HEK293 (cell line): Measurements from ENCODE around the gene NCKAP1.

Experiments used
- MEIS1 ChIP-seq: sonication (generic); formaldehyde crosslinking; IDR thresholded peaks from 2 replicates; pipeline ENCODE4 v1.8.1; 2022; ENCODE audit warnings: missing genetic modification reagents, mild to moderate bottlenecking, borderline replicate concordance
- MYNN ChIP-seq: fragments of 450-650 bp; formaldehyde crosslinking; IDR thresholded peaks from 2 replicates; pipeline ENCODE4 v1.5.1; 2016; ENCODE audit warnings: missing biosample characterization, missing genetic modification characterization, borderline replicate concordance
- ZNF175 ChIP-seq: fragments of 450-650 bp; formaldehyde crosslinking; IDR thresholded peaks from 2 replicates; pipeline ENCODE4 v1.5.1; 2016; ENCODE audit warnings: missing biosample characterization, missing genetic modification characterization
- ZNF221 ChIP-seq: fragments of 450-650 bp; formaldehyde crosslinking; IDR thresholded peaks from 2 replicates; pipeline ENCODE4 v1.5.1; 2017; ENCODE audit warnings: missing biosample characterization, missing genetic modification characterization, borderline replicate concordance
- ZNF302 ChIP-seq: fragments of 450-650 bp; formaldehyde crosslinking; IDR thresholded peaks from 2 replicates; pipeline ENCODE4 v1.5.1; 2016; ENCODE audit warnings: missing biosample characterization, missing genetic modification characterization, low read depth
- ZNF324 ChIP-seq: fragments of 450-650 bp; formaldehyde crosslinking; IDR thresholded peaks from 2 replicates; pipeline ENCODE4 v1.5.1; 2016; ENCODE audit warnings: missing biosample characterization, missing genetic modification characterization
- ZNF510 ChIP-seq: fragments of 450-650 bp; formaldehyde crosslinking; IDR thresholded peaks from 2 replicates; pipeline ENCODE4 v1.5.1; 2018; ENCODE audit warnings: mild to moderate bottlenecking, missing genetic modification characterization, missing biosample characterization; ENCODE audit not compliant: insufficient replicate concordance
- ZNF514 ChIP-seq: fragments of 450-650 bp; formaldehyde crosslinking; IDR thresholded peaks from 2 replicates; pipeline ENCODE4 v1.5.1; 2016; ENCODE audit warnings: missing biosample characterization, missing genetic modification characterization
- ZSCAN23 ChIP-seq: fragments of 450-650 bp; formaldehyde crosslinking; IDR thresholded peaks from 2 replicates; pipeline ENCODE4 v1.5.1; 2016; ENCODE audit warnings: missing biosample characterization, missing genetic modification characterization
- TF ChIP-seq, protein P1 (sequence below): fragments of 450-650 bp; formaldehyde crosslinking; IDR thresholded peaks from 2 replicates; pipeline ENCODE4 v1.5.1; 2016; ENCODE audit warnings: missing biosample characterization, missing genetic modification characterization
- TF ChIP-seq, protein P2 (sequence below): fragments of 450-650 bp; formaldehyde crosslinking; IDR thresholded peaks from 2 replicates; pipeline ENCODE4 v1.5.1; 2016; ENCODE audit warnings: missing biosample characterization, missing genetic modification characterization
- TF ChIP-seq, protein P3 (sequence below): fragments of 450-650 bp; formaldehyde crosslinking; IDR thresholded peaks from 2 replicates; pipeline ENCODE4 v1.5.1; 2016; ENCODE audit warnings: missing biosample characterization, missing genetic modification characterization
- TF ChIP-seq, protein P4 (sequence below): fragments of 450-650 bp; formaldehyde crosslinking; IDR thresholded peaks from 2 replicates; pipeline ENCODE4 v1.5.1; 2016; ENCODE audit warnings: missing biosample characterization, missing genetic modification characterization

DNA sequence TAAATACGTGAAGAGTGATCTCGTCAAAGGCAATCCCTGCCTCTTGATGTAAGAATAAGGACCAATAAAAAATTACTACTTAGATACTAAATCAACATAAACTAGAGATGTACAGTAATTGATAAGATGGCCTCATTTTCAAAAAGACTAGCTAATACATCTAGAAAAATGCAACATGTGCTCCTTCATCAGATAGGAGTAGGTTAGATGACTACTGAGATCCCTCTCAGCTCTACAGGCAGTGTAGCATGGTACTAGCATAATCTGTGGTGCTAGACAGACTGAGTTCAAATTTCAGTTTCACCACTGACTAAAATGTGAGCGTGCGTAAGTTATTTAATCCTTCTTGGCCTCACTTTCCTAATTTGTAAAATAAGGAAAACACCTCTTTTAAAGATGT is 89.2 kb downstream of the NCKAP1 start:
- TF ChIP-seq ZNF324 (tag by site-specific recombination): no peak
- TF ChIP-seq, protein P1, sequence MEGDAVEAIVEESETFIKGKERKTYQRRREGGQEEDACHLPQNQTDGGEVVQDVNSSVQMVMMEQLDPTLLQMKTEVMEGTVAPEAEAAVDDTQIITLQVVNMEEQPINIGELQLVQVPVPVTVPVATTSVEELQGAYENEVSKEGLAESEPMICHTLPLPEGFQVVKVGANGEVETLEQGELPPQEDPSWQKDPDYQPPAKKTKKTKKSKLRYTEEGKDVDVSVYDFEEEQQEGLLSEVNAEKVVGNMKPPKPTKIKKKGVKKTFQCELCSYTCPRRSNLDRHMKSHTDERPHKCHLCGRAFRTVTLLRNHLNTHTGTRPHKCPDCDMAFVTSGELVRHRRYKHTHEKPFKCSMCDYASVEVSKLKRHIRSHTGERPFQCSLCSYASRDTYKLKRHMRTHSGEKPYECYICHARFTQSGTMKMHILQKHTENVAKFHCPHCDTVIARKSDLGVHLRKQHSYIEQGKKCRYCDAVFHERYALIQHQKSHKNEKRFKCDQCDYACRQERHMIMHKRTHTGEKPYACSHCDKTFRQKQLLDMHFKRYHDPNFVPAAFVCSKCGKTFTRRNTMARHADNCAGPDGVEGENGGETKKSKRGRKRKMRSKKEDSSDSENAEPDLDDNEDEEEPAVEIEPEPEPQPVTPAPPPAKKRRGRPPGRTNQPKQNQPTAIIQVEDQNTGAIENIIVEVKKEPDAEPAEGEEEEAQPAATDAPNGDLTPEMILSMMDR (tag by site-specific recombination): no peak
- TF ChIP-seq ZNF175 (tag by site-specific recombination): no peak
- TF ChIP-seq ZNF302 (tag by site-specific recombination): no peak
- no peak for TF ChIP-seq MEIS1 (CRISPR knock-in tag)
- no peak for TF ChIP-seq ZSCAN23 (tag by site-specific recombination)
- TF ChIP-seq, protein P2, sequence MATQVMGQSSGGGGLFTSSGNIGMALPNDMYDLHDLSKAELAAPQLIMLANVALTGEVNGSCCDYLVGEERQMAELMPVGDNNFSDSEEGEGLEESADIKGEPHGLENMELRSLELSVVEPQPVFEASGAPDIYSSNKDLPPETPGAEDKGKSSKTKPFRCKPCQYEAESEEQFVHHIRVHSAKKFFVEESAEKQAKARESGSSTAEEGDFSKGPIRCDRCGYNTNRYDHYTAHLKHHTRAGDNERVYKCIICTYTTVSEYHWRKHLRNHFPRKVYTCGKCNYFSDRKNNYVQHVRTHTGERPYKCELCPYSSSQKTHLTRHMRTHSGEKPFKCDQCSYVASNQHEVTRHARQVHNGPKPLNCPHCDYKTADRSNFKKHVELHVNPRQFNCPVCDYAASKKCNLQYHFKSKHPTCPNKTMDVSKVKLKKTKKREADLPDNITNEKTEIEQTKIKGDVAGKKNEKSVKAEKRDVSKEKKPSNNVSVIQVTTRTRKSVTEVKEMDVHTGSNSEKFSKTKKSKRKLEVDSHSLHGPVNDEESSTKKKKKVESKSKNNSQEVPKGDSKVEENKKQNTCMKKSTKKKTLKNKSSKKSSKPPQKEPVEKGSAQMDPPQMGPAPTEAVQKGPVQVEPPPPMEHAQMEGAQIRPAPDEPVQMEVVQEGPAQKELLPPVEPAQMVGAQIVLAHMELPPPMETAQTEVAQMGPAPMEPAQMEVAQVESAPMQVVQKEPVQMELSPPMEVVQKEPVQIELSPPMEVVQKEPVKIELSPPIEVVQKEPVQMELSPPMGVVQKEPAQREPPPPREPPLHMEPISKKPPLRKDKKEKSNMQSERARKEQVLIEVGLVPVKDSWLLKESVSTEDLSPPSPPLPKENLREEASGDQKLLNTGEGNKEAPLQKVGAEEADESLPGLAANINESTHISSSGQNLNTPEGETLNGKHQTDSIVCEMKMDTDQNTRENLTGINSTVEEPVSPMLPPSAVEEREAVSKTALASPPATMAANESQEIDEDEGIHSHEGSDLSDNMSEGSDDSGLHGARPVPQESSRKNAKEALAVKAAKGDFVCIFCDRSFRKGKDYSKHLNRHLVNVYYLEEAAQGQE: no peak
- TF ChIP-seq, protein P3, sequence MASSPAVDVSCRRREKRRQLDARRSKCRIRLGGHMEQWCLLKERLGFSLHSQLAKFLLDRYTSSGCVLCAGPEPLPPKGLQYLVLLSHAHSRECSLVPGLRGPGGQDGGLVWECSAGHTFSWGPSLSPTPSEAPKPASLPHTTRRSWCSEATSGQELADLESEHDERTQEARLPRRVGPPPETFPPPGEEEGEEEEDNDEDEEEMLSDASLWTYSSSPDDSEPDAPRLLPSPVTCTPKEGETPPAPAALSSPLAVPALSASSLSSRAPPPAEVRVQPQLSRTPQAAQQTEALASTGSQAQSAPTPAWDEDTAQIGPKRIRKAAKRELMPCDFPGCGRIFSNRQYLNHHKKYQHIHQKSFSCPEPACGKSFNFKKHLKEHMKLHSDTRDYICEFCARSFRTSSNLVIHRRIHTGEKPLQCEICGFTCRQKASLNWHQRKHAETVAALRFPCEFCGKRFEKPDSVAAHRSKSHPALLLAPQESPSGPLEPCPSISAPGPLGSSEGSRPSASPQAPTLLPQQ: no peak
- TF ChIP-seq ZNF514 (tag by site-specific recombination): no peak
- TF ChIP-seq ZNF221 (tag by site-specific recombination): no peak
- TF ChIP-seq, protein P4, sequence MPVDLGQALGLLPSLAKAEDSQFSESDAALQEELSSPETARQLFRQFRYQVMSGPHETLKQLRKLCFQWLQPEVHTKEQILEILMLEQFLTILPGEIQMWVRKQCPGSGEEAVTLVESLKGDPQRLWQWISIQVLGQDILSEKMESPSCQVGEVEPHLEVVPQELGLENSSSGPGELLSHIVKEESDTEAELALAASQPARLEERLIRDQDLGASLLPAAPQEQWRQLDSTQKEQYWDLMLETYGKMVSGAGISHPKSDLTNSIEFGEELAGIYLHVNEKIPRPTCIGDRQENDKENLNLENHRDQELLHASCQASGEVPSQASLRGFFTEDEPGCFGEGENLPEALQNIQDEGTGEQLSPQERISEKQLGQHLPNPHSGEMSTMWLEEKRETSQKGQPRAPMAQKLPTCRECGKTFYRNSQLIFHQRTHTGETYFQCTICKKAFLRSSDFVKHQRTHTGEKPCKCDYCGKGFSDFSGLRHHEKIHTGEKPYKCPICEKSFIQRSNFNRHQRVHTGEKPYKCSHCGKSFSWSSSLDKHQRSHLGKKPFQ: no peak
- no peak for TF ChIP-seq MYNN
- no peak for TF ChIP-seq ZNF510 (tag by site-specific recombination)
